ENCODE measurements around the gene ARHGEF37. TPM values are rescaled to one million over a fixed set of nuclear protein-coding genes. Genes with fewer than 3 reads are reported as not detected.

Gene ARHGEF37
- total and polyA plus RNA-seq, 4 donors, result 0.71 to 6.1 (median 2.7) TPM

DNA sequence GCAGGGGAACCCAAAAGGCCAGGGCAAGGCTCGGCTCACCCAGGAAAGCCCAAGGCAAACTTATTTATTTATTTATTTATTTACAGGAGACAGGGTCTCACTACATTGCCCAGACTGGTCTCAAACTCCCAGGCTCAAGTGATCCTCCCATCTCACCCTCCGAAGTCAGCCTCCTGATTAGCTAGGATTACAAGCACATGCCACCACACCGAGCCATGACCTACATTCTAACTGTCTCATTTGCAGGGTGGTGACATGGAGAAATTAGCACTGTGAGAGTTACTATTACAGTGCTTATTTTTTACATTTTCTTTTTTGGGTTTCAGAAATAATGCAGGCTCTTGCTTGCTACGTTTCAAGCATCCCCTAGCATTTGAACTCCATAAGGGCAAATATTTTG is 18.1 kb downstream of the ARHGEF37 start:
- Histone ChIP-seq H3K27me3 (ENCODE audit: control insufficient read depth in 4 of 4, insufficient read depth in 4 of 4, low read length in 3 of 4) (no peaks in the 10 kb centered on the region), H3K9ac (ENCODE audit: low read depth in 1 of 2, low read length in 2 of 2) (no peak overlapping the region), H3K4me3 (ENCODE audit: low read depth in 1 of 3, low read length in 3 of 3) (no peak overlapping the region), H3K4me1 (ENCODE audit: control insufficient read depth in 4 of 4, insufficient read depth in 4 of 4, low read length in 3 of 4) (peaks cover 0 to 3% (median 2%) of the 10 kb centered on the region in 4 donors), H3K27ac (ENCODE audit: low read depth in 1 of 2, low read length in 2 of 2) (no peak overlapping the region), H3K36me3 (ENCODE audit: control insufficient read depth in 4 of 4, insufficient read depth in 3 of 4, low read depth in 1 of 4, low read length in 3 of 4) (peaks cover 0 to 4% (median 2%) of the 10 kb centered on the region in 4 donors), H3K9me3 (ENCODE audit: control insufficient read depth in 4 of 4, low read length in 3 of 4) (no peaks in the 10 kb centered on the region)
- DNase-seq (ENCODE audit: low spot score), result no peak
- TF ChIP-seq GABPA (IDR thresholded peaks at IDR 0.05 in 1 of 2, conservative IDR thresholded peaks at IDR 0.05 in 1 of 2) (no peak), YY1 (IDR thresholded peaks at IDR 0.05) (no peak), TAF1 (conservative IDR thresholded peaks at IDR 0.05) (no peak), FOXA2 (IDR thresholded peaks at IDR 0.05) (no peak), ZBTB33 (IDR thresholded peaks at IDR 0.05) (no peak)
- TF ChIP-seq, protein P1, sequence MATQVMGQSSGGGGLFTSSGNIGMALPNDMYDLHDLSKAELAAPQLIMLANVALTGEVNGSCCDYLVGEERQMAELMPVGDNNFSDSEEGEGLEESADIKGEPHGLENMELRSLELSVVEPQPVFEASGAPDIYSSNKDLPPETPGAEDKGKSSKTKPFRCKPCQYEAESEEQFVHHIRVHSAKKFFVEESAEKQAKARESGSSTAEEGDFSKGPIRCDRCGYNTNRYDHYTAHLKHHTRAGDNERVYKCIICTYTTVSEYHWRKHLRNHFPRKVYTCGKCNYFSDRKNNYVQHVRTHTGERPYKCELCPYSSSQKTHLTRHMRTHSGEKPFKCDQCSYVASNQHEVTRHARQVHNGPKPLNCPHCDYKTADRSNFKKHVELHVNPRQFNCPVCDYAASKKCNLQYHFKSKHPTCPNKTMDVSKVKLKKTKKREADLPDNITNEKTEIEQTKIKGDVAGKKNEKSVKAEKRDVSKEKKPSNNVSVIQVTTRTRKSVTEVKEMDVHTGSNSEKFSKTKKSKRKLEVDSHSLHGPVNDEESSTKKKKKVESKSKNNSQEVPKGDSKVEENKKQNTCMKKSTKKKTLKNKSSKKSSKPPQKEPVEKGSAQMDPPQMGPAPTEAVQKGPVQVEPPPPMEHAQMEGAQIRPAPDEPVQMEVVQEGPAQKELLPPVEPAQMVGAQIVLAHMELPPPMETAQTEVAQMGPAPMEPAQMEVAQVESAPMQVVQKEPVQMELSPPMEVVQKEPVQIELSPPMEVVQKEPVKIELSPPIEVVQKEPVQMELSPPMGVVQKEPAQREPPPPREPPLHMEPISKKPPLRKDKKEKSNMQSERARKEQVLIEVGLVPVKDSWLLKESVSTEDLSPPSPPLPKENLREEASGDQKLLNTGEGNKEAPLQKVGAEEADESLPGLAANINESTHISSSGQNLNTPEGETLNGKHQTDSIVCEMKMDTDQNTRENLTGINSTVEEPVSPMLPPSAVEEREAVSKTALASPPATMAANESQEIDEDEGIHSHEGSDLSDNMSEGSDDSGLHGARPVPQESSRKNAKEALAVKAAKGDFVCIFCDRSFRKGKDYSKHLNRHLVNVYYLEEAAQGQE (IDR thresholded peaks at IDR 0.05), result no peak
- WGBS, result 97% methylated on average over 4 of the region's 4 CpGs

GRCh38 chr5:149600932-149601331 is 19.6 kb downstream of the ARHGEF37 start:
- DNase-seq (ENCODE audit: low spot score), result no peak
- no peak overlapping the region for H3K4me3 ChIP-seq (ENCODE audit: low read depth in 1 of 3, low read length in 3 of 3)
- TF ChIP-seq FOXA1 (IDR thresholded peaks at IDR 0.05) (no peak), HNF4A (conservative IDR thresholded peaks at IDR 0.05) (no peak)
- no peaks in the 10 kb centered on the region for H3K9me3 ChIP-seq (ENCODE audit: control insufficient read depth in 4 of 4, low read length in 3 of 4)
- WGBS, result 82% methylated on average over 3 of the region's 3 CpGs
- peaks cover 0 to 4% (median 2%) of the 10 kb centered on the region in 4 donors for H3K36me3 ChIP-seq (ENCODE audit: control insufficient read depth in 4 of 4, insufficient read depth in 3 of 4, low read depth in 1 of 4, low read length in 3 of 4)
- no peaks in the 10 kb centered on the region for H3K27me3 ChIP-seq (ENCODE audit: control insufficient read depth in 4 of 4, insufficient read depth in 4 of 4, low read length in 3 of 4)
- peaks cover 0 to 3% (median 2%) of the 10 kb centered on the region in 4 donors for H3K4me1 ChIP-seq (ENCODE audit: control insufficient read depth in 4 of 4, insufficient read depth in 4 of 4, low read length in 3 of 4)
- no peak overlapping the region for H3K9ac ChIP-seq (ENCODE audit: low read depth in 1 of 2, low read length in 2 of 2)
- H3K27ac ChIP-seq (ENCODE audit: low read depth in 1 of 2, low read length in 2 of 2), result no peak overlapping the region

DNA sequence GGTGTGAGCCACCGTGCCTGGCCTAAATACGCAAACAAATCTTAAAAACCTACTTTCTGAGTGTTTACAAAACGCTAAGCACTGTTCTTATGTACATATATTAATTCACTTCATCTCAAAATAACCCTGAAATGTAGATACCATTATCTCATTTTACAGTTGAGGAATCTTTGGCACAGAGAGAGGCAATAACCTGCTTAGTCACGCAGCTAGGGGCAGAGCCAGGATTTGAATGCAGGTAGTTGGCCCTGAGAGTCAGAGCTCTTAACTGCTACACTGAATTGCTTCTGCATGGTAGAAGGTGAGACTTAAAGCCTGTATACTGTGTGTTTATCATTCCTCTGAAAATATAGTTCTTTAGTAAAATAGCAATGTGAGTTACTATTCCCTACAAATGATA is 21.9 kb downstream of the ARHGEF37 start:
- WGBS, result 78% methylated on average over 4 of the region's 4 CpGs
- no peak overlapping the region for H3K27ac ChIP-seq (ENCODE audit: low read depth in 1 of 2, low read length in 2 of 2)
- no peaks in the 10 kb centered on the region for H3K27me3 ChIP-seq (ENCODE audit: control insufficient read depth in 4 of 4, insufficient read depth in 4 of 4, low read length in 3 of 4)
- peak; percentile 62 for DNase-seq (ENCODE audit: low spot score)
- no peak overlapping the region for H3K4me3 ChIP-seq (ENCODE audit: low read depth in 1 of 3, low read length in 3 of 3)
- no peaks in the 10 kb centered on the region for H3K9me3 ChIP-seq (ENCODE audit: control insufficient read depth in 4 of 4, low read length in 3 of 4)
- H3K36me3 ChIP-seq (ENCODE audit: control insufficient read depth in 4 of 4, insufficient read depth in 3 of 4, low read depth in 1 of 4, low read length in 3 of 4), result peaks cover 0 to 4% (median 2%) of the 10 kb centered on the region in 4 donors
- no peak overlapping the region for H3K9ac ChIP-seq (ENCODE audit: low read depth in 1 of 2, low read length in 2 of 2)
- TF ChIP-seq HNF4G (IDR thresholded peaks at IDR 0.05) (no peak), ZBTB33 (IDR thresholded peaks at IDR 0.05) (no peak), RAD21 (IDR thresholded peaks at IDR 0.05) (no peak), TAF1 (conservative IDR thresholded peaks at IDR 0.05) (no peak), NR2F2 (IDR thresholded peaks at IDR 0.05) (no peak), SP1 (IDR thresholded peaks at IDR 0.05) (no peak)
- TF ChIP-seq, protein P1 (IDR thresholded peaks at IDR 0.05), result no peak
- H3K4me1 ChIP-seq (ENCODE audit: control insufficient read depth in 4 of 4, insufficient read depth in 4 of 4, low read length in 3 of 4), result peaks cover 0 to 3% (median 2%) of the 10 kb centered on the region in 4 donors

Measured in liver (tissue), 9 donors.